ENCODE results near the gene MBD5.

MBD5 gene

GRCh38 chr2:148479398-148479797 lies 458.5 kb downstream of the MBD5 start:
- DNase-seq (ENCODE audit: low spot score): no peak

GRCh38 chr2:148483665-148484064 lies 462.8 kb downstream of the MBD5 start:
- no peak for DNase-seq (ENCODE audit: low spot score)

- DNase-seq (ENCODE audit: low spot score): no peak
Measured at GRCh38 chr2:148484066-148484465, 463.2 kb downstream of the MBD5 start.

GRCh38 chr2:148486655-148487054 lies 465.8 kb downstream of the MBD5 start:
- DNase-seq (ENCODE audit: low spot score): no peak

- no peak for DNase-seq (ENCODE audit: low spot score)
Measured at GRCh38 chr2:148487439-148487838, 466.5 kb downstream of the MBD5 start.

GRCh38 chr2:148490840-148491439 lies 470.0 kb downstream of the MBD5 start:
- no peak for DNase-seq (ENCODE audit: low spot score)

GRCh38 chr2:148493822-148494563 lies 473.1 kb downstream of the MBD5 start:
- DNase-seq (ENCODE audit: low spot score): no peak

- DNase-seq (ENCODE audit: low spot score): no peak
Measured at GRCh38 chr2:148495586-148495985, 474.7 kb downstream of the MBD5 start.

- no peak for DNase-seq (ENCODE audit: low spot score)
Measured at GRCh38 chr2:148501545-148501944, 480.7 kb downstream of the MBD5 start.

- no peak for DNase-seq (ENCODE audit: low spot score)
Measured at GRCh38 chr2:148503516-148503915, 482.6 kb downstream of the MBD5 start.

GRCh38 chr2:148507970-148508369 lies 487.1 kb downstream of the MBD5 start:
- DNase-seq (ENCODE audit: low spot score): no peak

- no peak for DNase-seq (ENCODE audit: low spot score)
Measured at GRCh38 chr2:148508878-148509287, 488.0 kb downstream of the MBD5 start.

GRCh38 chr2:148509288-148509902 lies 488.5 kb downstream of the MBD5 start:
- peak; percentile 77 for DNase-seq (ENCODE audit: low spot score)

GRCh38 chr2:148511883-148512282 lies 491.0 kb downstream of the MBD5 start:
- no peak for DNase-seq (ENCODE audit: low spot score)

- no peak for DNase-seq (ENCODE audit: low spot score)
Measured at GRCh38 chr2:148512501-148512900, 491.6 kb downstream of the MBD5 start.

- DNase-seq (ENCODE audit: low spot score): no peak
Measured at GRCh38 chr2:148513427-148513826, 492.5 kb downstream of the MBD5 start.

- DNase-seq (ENCODE audit: low spot score): no peak
Measured at GRCh38 chr2:148515120-148515519, 494.2 kb downstream of the MBD5 start.

GRCh38 chr2:148515976-148516375 lies 495.1 kb downstream of the MBD5 start:
- DNase-seq (ENCODE audit: low spot score): no peak

- no peak for DNase-seq (ENCODE audit: low spot score)
Measured at GRCh38 chr2:148517296-148517695, 496.4 kb downstream of the MBD5 start.

- no peak for DNase-seq (ENCODE audit: low spot score)
Measured at GRCh38 chr2:148517822-148518221, 496.9 kb downstream of the MBD5 start.

GRCh38 chr2:148519013-148519412 lies 498.1 kb downstream of the MBD5 start:
- no peak for DNase-seq (ENCODE audit: low spot score)

- no peak for DNase-seq (ENCODE audit: low spot score)
Measured at GRCh38 chr2:148521181-148521580, 500.3 kb downstream of the MBD5 start.

- DNase-seq (ENCODE audit: low spot score): no peak
Measured at GRCh38 chr2:148523315-148523714, 502.4 kb downstream of the MBD5 start.
